ENCODE measurements around the gene KIAA1217. TPM values are rescaled to one million over a fixed set of nuclear protein-coding genes. Genes with fewer than 3 reads are reported as not detected.

Gene KIAA1217
- total and polyA plus RNA-seq, 12 donors: 10.8 to 73.7 (median 40.8) TPM

GRCh38 chr10:24289235-24289634, 80.3 kb downstream of the KIAA1217 start:
- peaks cover 0 to 4% of the 10 kb centered on the region in 2 donors for H3K36me3 ChIP-seq (replicated peaks in 1 of 2)
- no peaks in the 10 kb centered on the region for H3K9me3 ChIP-seq (replicated peaks in 1 of 3)
- intact Hi-C loops (cut with DNase I): no loop called here
- DNase-seq: no peak
- peaks cover 20 to 21% of the 10 kb centered on the region in 2 donors for H3K4me1 ChIP-seq (replicated peaks in 1 of 2)
- H3K27me3 ChIP-seq: no peaks in the 10 kb centered on the region
- no peak overlapping the region for H3K27ac ChIP-seq
- H3K4me3 ChIP-seq: no peak overlapping the region
- TF ChIP-seq POLR2A (IDR thresholded peaks at IDR 0.05): no peak
- TF ChIP-seq, protein P1, sequence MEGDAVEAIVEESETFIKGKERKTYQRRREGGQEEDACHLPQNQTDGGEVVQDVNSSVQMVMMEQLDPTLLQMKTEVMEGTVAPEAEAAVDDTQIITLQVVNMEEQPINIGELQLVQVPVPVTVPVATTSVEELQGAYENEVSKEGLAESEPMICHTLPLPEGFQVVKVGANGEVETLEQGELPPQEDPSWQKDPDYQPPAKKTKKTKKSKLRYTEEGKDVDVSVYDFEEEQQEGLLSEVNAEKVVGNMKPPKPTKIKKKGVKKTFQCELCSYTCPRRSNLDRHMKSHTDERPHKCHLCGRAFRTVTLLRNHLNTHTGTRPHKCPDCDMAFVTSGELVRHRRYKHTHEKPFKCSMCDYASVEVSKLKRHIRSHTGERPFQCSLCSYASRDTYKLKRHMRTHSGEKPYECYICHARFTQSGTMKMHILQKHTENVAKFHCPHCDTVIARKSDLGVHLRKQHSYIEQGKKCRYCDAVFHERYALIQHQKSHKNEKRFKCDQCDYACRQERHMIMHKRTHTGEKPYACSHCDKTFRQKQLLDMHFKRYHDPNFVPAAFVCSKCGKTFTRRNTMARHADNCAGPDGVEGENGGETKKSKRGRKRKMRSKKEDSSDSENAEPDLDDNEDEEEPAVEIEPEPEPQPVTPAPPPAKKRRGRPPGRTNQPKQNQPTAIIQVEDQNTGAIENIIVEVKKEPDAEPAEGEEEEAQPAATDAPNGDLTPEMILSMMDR (IDR thresholded peaks at IDR 0.05): no peak
- WGBS, 4 donors: 88 to 91% (median 90%) methylated on average over 3 of the region's 3 CpGs

GRCh38 chr10:24292304-24293293, 83.7 kb downstream of the KIAA1217 start:
- TF ChIP-seq POLR2A (IDR thresholded peaks at IDR 0.05): no peak
- TF ChIP-seq, protein P1 (IDR thresholded peaks at IDR 0.05): no peak
- Histone ChIP-seq H3K27me3 (no peaks in the 10 kb centered on the region), H3K4me1 (replicated peaks in 1 of 2) (peaks cover 16 to 27% of the 10 kb centered on the region in 2 donors), H3K4me3 (no peak overlapping the region), H3K36me3 (replicated peaks in 1 of 2) (peaks cover 0 to 4% of the 10 kb centered on the region in 2 donors), H3K27ac (peak overlapping the region in 3 of 5 donors; percentile 15 to 71 (median 39)), H3K9me3 (replicated peaks in 1 of 3) (no peaks in the 10 kb centered on the region)
- WGBS, 4 donors: 75 to 89% (median 81%) methylated on average over 11 of the region's 11 CpGs
- no peak for DNase-seq
- intact Hi-C loops (cut with DNase I): no loop called here

GRCh38 chr10:24299578-24300260, 90.8 kb downstream of the KIAA1217 start:
- intact Hi-C loops (cut with DNase I): no loop called here
- TF ChIP-seq, protein P1 (IDR thresholded peaks at IDR 0.05): no peak
- no peak for TF ChIP-seq POLR2A (IDR thresholded peaks at IDR 0.05)
- H3K9me3 ChIP-seq (replicated peaks in 1 of 3): no peaks in the 10 kb centered on the region
- DNase-seq: no peak
- no peaks in the 10 kb centered on the region for H3K27me3 ChIP-seq
- peaks cover 0 to 19% of the 10 kb centered on the region in 2 donors for H3K4me1 ChIP-seq (replicated peaks in 1 of 2)
- H3K4me3 ChIP-seq: no peak overlapping the region
- 83 to 92% (median 90%) methylated on average over 6 of the region's 6 CpGs for WGBS, 4 donors
- no peak overlapping the region for H3K27ac ChIP-seq
- no peaks in the 10 kb centered on the region for H3K36me3 ChIP-seq (replicated peaks in 1 of 2)

Data from adrenal gland (tissue), 12 donors.